Nephron (organoid): ENCODE data around the gene PPP6C.
A peak's percentile ranks its signal among the peaks of the same experiment; 100 is the strongest.

Experiments used
- H3K27ac Mint-ChIP-seq, 3 experiments: 2 replicates each; pipeline ENCODE4 v1.8.0; 2020; ENCODE audit warnings: mixed read lengths in 3 of 3, mild to moderate bottlenecking in 2 of 3, moderate library complexity in 1 of 3
- H3K27me3 Mint-ChIP-seq: 2 replicates; pipeline ENCODE4 v1.8.0; 2021; ENCODE audit warnings: low read depth, mild to moderate bottlenecking, moderate library complexity, mixed read lengths
- H3K36me3 Mint-ChIP-seq: 2 replicates; pipeline ENCODE4 v1.8.0; 2020; ENCODE audit warnings: low read depth, mixed read lengths
- H3K4me1 Mint-ChIP-seq: 2 replicates; pipeline ENCODE4 v1.8.0; 2020; ENCODE audit warnings: mixed read lengths
- H3K4me3 Mint-ChIP-seq, 3 experiments: 2 replicates each; pipeline ENCODE4 v1.8.0; 2020; ENCODE audit warnings: mild to moderate bottlenecking in 3 of 3, mixed read lengths in 3 of 3, moderate library complexity in 2 of 3
- H3K9me3 Mint-ChIP-seq: 2 replicates; pipeline ENCODE4 v1.8.0; 2020; ENCODE audit warnings: mixed read lengths
- TF ChIP-seq, protein P1 (sequence below), 3 experiments: fragments of 200-600 bp; sonication (generic); IDR thresholded peaks; one replicate each; pipeline ENCODE4 v1.5.0; 2021; ENCODE audit warnings: antibody characterized with exemption in 3 of 3; ENCODE audit not compliant: unreplicated experiment in 3 of 3

PPP6C gene

DNA sequence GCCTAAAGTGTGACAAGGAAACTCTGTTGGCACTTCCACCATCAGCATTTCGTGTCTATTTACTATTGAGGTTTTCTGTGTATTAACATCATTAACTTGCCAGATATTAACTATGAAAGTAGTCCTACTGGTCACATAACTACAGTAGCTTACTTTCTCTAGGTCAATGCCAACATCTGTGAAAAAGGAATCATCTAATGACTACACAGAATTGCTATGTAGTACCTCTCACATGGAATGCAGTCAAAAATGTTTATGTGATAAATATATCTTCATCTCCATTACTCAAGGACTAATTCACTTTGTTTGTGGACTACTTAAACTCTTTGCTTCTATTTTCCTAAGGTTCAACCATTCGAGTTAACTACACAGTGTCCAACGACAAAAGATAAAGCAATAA, 48.4 kb downstream of the PPP6C start:
- H3K36me3 Mint-ChIP-seq: peaks cover 6% of the 10 kb centered on the region
- H3K4me3 Mint-ChIP-seq: peak overlapping the region in 2 of 3 experiments; percentile 43 to 100
- H3K9me3 Mint-ChIP-seq: no peaks in the 10 kb centered on the region
- H3K27me3 Mint-ChIP-seq: no peaks in the 10 kb centered on the region
- peaks cover 15% of the 10 kb centered on the region for H3K4me1 Mint-ChIP-seq
- TF ChIP-seq, protein P1, sequence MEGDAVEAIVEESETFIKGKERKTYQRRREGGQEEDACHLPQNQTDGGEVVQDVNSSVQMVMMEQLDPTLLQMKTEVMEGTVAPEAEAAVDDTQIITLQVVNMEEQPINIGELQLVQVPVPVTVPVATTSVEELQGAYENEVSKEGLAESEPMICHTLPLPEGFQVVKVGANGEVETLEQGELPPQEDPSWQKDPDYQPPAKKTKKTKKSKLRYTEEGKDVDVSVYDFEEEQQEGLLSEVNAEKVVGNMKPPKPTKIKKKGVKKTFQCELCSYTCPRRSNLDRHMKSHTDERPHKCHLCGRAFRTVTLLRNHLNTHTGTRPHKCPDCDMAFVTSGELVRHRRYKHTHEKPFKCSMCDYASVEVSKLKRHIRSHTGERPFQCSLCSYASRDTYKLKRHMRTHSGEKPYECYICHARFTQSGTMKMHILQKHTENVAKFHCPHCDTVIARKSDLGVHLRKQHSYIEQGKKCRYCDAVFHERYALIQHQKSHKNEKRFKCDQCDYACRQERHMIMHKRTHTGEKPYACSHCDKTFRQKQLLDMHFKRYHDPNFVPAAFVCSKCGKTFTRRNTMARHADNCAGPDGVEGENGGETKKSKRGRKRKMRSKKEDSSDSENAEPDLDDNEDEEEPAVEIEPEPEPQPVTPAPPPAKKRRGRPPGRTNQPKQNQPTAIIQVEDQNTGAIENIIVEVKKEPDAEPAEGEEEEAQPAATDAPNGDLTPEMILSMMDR (IDR thresholded peaks at IDR 0.05; ENCODE audit: unreplicated experiment in 3 of 3): no peak
- H3K27ac Mint-ChIP-seq: no peak overlapping the region

DNA sequence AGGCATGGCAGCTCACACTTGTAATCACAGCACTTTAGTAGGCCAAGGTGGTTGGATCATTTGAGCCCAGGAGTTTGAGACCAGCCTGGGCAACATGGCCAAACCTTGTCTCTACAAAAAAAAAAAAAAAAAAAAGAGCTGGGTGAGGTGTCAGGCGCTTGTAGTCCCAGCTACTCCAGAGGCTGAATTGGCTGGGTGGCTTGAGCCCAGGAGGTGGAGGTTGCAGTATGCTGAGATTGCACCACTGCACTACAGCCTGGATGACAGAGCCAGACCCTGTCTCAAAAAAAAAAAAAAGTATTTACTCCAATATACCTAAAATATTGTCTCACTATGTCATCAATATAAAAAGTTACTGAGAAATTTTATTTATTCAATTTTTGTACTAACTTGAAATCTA, 49.0 kb downstream of the PPP6C start:
- Mint-ChIP-seq H3K27ac (no peak overlapping the region), H3K36me3 (peaks cover 6% of the 10 kb centered on the region), H3K4me3 (no peak overlapping the region), H3K9me3 (no peaks in the 10 kb centered on the region), H3K27me3 (no peaks in the 10 kb centered on the region), H3K4me1 (peaks cover 15% of the 10 kb centered on the region)
- TF ChIP-seq, protein P1 (IDR thresholded peaks at IDR 0.05; ENCODE audit: unreplicated experiment in 3 of 3): no peak

DNA sequence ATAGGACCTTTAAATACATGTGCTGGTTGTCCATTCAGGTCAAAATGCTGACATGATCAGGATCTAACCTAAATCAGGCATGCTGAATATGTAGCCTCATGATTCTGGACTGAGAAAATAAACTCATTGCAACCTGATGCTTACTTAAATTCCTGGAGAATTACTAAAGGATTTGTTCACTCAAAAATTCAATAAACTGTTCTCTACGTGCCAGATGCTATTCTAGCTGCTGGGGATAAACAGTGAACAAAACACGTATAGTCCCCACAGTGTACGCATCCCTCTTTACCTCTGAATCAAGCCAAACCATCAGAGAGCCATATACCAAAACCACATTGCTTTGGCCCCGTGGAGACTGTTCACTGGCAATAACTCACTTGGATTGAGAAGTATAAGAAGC, 52.4 kb downstream of the PPP6C start:
- H3K4me1 Mint-ChIP-seq: peaks cover 4% of the 10 kb centered on the region
- H3K4me3 Mint-ChIP-seq: no peak overlapping the region
- TF ChIP-seq, protein P1 (IDR thresholded peaks at IDR 0.05; ENCODE audit: unreplicated experiment in 3 of 3): no peak
- H3K9me3 Mint-ChIP-seq: peaks cover 7% of the 10 kb centered on the region
- peaks cover 20% of the 10 kb centered on the region for H3K36me3 Mint-ChIP-seq
- H3K27me3 Mint-ChIP-seq: no peaks in the 10 kb centered on the region
- no peak overlapping the region for H3K27ac Mint-ChIP-seq

DNA sequence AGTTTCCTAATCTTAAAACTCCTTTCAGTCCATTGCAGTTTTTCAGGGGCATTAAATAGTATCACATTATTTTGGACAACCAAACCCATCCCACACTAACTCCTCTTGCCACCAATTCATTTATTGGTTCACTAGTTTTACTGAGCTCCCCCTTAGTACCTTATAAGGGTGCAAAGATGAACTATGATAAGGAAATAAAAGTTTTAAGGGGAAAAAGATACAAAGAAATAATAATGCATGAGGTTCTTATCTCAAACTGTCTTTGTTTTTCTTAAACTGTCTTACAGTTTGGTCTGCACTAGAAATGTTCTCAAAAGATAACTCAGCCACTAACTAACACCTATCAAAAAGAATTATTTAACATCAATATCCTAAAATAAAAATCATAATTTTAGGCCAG, 54.6 kb downstream of the PPP6C start:
- Mint-ChIP-seq H3K36me3 (peaks cover 23% of the 10 kb centered on the region), H3K4me3 (no peak overlapping the region), H3K4me1 (peaks cover 4% of the 10 kb centered on the region), H3K27ac (no peak overlapping the region), H3K9me3 (peaks cover 7% of the 10 kb centered on the region), H3K27me3 (no peaks in the 10 kb centered on the region)
- TF ChIP-seq, protein P1 (IDR thresholded peaks at IDR 0.05; ENCODE audit: unreplicated experiment in 3 of 3): no peak

DNA sequence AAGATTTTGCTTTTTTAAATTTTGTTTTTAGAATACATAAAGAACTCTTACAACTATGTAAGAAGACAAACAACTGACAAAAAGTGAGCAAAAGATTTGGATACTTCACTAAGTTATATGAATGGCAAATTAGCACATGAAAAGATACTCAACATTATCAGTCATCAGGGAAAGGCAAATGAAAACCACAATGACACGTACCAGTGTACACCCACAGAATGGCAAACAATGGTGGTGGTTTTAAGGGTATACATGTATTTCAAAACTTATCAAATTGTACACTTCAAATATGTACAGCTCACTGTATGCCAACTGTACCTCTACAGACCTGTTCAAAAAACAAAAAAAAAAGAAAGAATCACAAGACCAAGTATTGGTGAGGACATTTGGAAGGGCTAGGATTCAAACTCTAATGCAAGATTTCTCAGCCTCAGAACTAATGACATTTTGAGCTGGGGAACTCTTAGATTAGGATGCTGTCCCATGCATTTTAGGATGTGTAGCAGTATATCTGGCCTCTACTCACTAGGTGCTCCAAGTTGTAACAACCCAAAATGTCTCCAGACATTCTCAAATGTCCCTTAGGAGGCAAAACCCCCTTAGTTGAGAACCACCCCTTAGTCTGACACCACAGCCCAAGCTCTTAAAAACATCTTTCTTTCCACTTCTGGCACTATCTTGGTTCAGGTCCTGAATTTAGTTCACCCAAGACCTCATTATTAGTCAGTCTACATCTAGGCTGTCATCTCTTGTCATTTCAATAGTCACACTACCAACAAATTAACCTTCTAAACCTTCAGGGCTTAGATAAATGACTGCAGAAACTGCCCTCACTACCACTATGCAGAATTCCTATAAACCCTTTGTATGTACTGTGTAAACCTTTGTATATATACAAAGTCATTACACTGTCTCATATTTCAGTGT, 55.9 kb downstream of the PPP6C start:
- no peaks in the 10 kb centered on the region for H3K27me3 Mint-ChIP-seq
- no peak overlapping the region for H3K27ac Mint-ChIP-seq
- peaks cover 17% of the 10 kb centered on the region for H3K36me3 Mint-ChIP-seq
- TF ChIP-seq, protein P1 (IDR thresholded peaks at IDR 0.05; ENCODE audit: unreplicated experiment in 3 of 3): no peak
- peaks cover 4% of the 10 kb centered on the region for H3K4me1 Mint-ChIP-seq
- no peak overlapping the region for H3K4me3 Mint-ChIP-seq
- peaks cover 7% of the 10 kb centered on the region for H3K9me3 Mint-ChIP-seq

DNA sequence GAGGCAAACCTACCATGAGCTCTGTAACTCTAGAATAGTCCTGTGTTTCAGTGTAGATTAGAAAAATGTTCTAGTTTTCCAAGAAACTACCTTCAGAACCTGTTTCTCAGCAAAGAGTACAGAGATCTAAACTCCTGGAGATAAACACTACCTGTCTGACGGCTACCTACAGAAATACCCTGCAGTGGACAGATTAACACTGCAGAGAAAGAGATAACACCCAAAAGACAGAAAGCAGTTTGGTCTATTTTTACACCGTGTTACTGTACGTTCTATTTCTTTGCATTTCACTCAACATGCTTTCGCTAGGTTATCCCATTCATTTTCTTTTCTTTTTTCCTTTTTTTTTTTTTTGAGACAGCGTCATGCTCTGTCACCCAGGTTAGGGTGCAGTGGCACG, 57.8 kb downstream of the PPP6C start:
- Mint-ChIP-seq H3K27me3 (no peaks in the 10 kb centered on the region), H3K4me3 (no peak overlapping the region), H3K27ac (peak overlapping the region in 2 of 3 experiments; percentile 30 to 44), H3K9me3 (peaks cover 7% of the 10 kb centered on the region), H3K4me1 (peaks cover 4% of the 10 kb centered on the region), H3K36me3 (peaks cover 17% of the 10 kb centered on the region)
- TF ChIP-seq, protein P1 (IDR thresholded peaks at IDR 0.05; ENCODE audit: unreplicated experiment in 3 of 3): no peak
